Activated CD4-positive, alpha-beta T cell treated with anti-CD3 and anti-CD28 coated beads, Interleukin-2, amount 50 U/mL, for 4 hours (primary cell): ENCODE measurements around the gene HADHB.
"Not testable (repeated sequence)": the region's sequence is repeated elsewhere in the genome, so short reads cannot be mapped to it uniquely, and the experiment has no call there.

ENCODE experiments used
- DNase-seq, 2 experiments: peaks; one replicate each; pipeline ENCODE4 v3.0.0-alpha.2; 2020

The HADHB gene

GRCh38 chr2:26245810-26246209, 1.1 kb downstream of the HADHB start:
- DNase-seq, result no peak

GRCh38 chr2:26246818-26247217, 2.1 kb downstream of the HADHB start:
- DNase-seq, result peak in 1 of 2 experiments; percentile 3

- no peak for DNase-seq
Measured at GRCh38 chr2:26249625-26250024, 4.9 kb downstream of the HADHB start.

- DNase-seq, result no peak
Measured at GRCh38 chr2:26251893-26252292, 7.2 kb downstream of the HADHB start.

- DNase-seq, result no peak
Measured at GRCh38 chr2:26255759-26256384, 11.1 kb downstream of the HADHB start.

- DNase-seq, result not testable (repeated sequence)
Measured at GRCh38 chr2:26258836-26259235, 14.1 kb downstream of the HADHB start.

GRCh38 chr2:26268213-26268612, 23.5 kb downstream of the HADHB start:
- DNase-seq, result no peak

- not testable (repeated sequence) for DNase-seq
Measured at GRCh38 chr2:26268670-26269385, 24.1 kb downstream of the HADHB start.

- no peak for DNase-seq
Measured at GRCh38 chr2:26269571-26270158, 24.9 kb downstream of the HADHB start.

- DNase-seq, result no peak
Measured at GRCh38 chr2:26270373-26270772, 25.6 kb downstream of the HADHB start.

GRCh38 chr2:26273501-26273900, 28.8 kb downstream of the HADHB start:
- no peak for DNase-seq

- no peak for DNase-seq
Measured at GRCh38 chr2:26274058-26274613, 29.4 kb downstream of the HADHB start.

GRCh38 chr2:26276484-26277227, 31.9 kb downstream of the HADHB start:
- DNase-seq, result no peak

GRCh38 chr2:26279886-26280285, 35.1 kb downstream of the HADHB start:
- no peak for DNase-seq

GRCh38 chr2:26281226-26281625, 36.5 kb downstream of the HADHB start:
- DNase-seq, result no peak

GRCh38 chr2:26283606-26284005, 38.9 kb downstream of the HADHB start:
- DNase-seq, result no peak

GRCh38 chr2:26284132-26284531, 39.4 kb downstream of the HADHB start:
- DNase-seq, result no peak

GRCh38 chr2:26285931-26286330, 41.2 kb downstream of the HADHB start:
- DNase-seq, result no peak

GRCh38 chr2:26290001-26290400, 45.3 kb downstream of the HADHB start:
- no peak for DNase-seq

- no peak for DNase-seq
Measured at GRCh38 chr2:26292646-26293045, 47.9 kb downstream of the HADHB start.

- no peak for DNase-seq
Measured at GRCh38 chr2:26295511-26295910, 50.8 kb downstream of the HADHB start.

- no peak for DNase-seq
Measured at GRCh38 chr2:26297061-26297460, 52.3 kb downstream of the HADHB start.

GRCh38 chr2:26298286-26298637, 53.5 kb downstream of the HADHB start:
- no peak for DNase-seq
